Measurements from ENCODE around the gene FLT1. TPM values are rescaled to one million over a fixed set of nuclear protein-coding genes. Genes with fewer than 3 reads are reported as not detected.

The FLT1 gene
- total and polyA plus RNA-seq, 2 donors (not counting 1 experiment from before 2014, with no cell fraction given) = 1.3 to 2.5 TPM

- no peaks in the 10 kb centered on the region for H3K27me3 ChIP-seq (ENCODE audit: control insufficient read depth, insufficient read depth, low read length)
- no peak overlapping the region for H2AFZ ChIP-seq (ENCODE audit: low read length)
- no peaks in the 10 kb centered on the region for H4K20me1 ChIP-seq (ENCODE audit: control insufficient read depth, extremely low read depth, insufficient read depth, low read length)
- H3K4me3 ChIP-seq (replicated peaks in 1 of 4; ENCODE audit: control extremely low read depth in 1 of 4, insufficient read depth in 1 of 4, low read depth in 3 of 4, low read length in 4 of 4) = no peak overlapping the region
- H3K27ac ChIP-seq (ENCODE audit: insufficient read depth, low read length) = no peak overlapping the region
- H3K9me3 ChIP-seq (ENCODE audit: control insufficient read depth, insufficient read depth, low read depth, low read length) = no peaks in the 10 kb centered on the region
- H3K79me2 ChIP-seq (ENCODE audit: control insufficient read depth, insufficient read depth, low read length) = no peaks in the 10 kb centered on the region
- H3K9ac ChIP-seq (ENCODE audit: insufficient read depth, low read length) = no peak overlapping the region
- TF ChIP-seq EZH2 (IDR thresholded peaks at IDR 0.05; ENCODE audit: low read length, missing control alignments) = no peak
- TF ChIP-seq CTCF (conservative IDR thresholded peaks at IDR 0.05 in 1 of 2, IDR thresholded peaks at IDR 0.05 in 1 of 2; ENCODE audit: low read depth in 1 of 2, low read length in 2 of 2) = no peak
- no peaks in the 10 kb centered on the region for H3K36me3 ChIP-seq (ENCODE audit: control insufficient read depth, insufficient read depth, low read length)
- H3K4me2 ChIP-seq (ENCODE audit: extremely low read depth, insufficient read depth, low read length) = no peak overlapping the region
- no peaks in the 10 kb centered on the region for H3K4me1 ChIP-seq (ENCODE audit: control insufficient read depth, extremely low read depth, insufficient read depth, low read length)
- DNase-seq (ENCODE audit: low read depth in 2 of 2) = no peak
Observed at GRCh38 chr13:28466151-28466550, 28.8 kb downstream of the FLT1 start.

GRCh38 chr13:28464861-28465460 is 30.0 kb downstream of the FLT1 start:
- no peak for TF ChIP-seq EZH2 (IDR thresholded peaks at IDR 0.05; ENCODE audit: low read length, missing control alignments)
- no peak for TF ChIP-seq CTCF (conservative IDR thresholded peaks at IDR 0.05 in 1 of 2, IDR thresholded peaks at IDR 0.05 in 1 of 2; ENCODE audit: low read depth in 1 of 2, low read length in 2 of 2)
- Histone ChIP-seq H3K4me1 (ENCODE audit: control insufficient read depth, extremely low read depth, insufficient read depth, low read length) (no peaks in the 10 kb centered on the region), H3K36me3 (ENCODE audit: control insufficient read depth, insufficient read depth, low read length) (no peaks in the 10 kb centered on the region), H4K20me1 (ENCODE audit: control insufficient read depth, extremely low read depth, insufficient read depth, low read length) (no peaks in the 10 kb centered on the region), H3K27me3 (ENCODE audit: control insufficient read depth, insufficient read depth, low read length) (no peaks in the 10 kb centered on the region), H3K4me3 (replicated peaks in 1 of 4; ENCODE audit: control extremely low read depth in 1 of 4, insufficient read depth in 1 of 4, low read depth in 3 of 4, low read length in 4 of 4) (no peak overlapping the region), H2AFZ (ENCODE audit: low read length) (no peak overlapping the region), H3K79me2 (ENCODE audit: control insufficient read depth, insufficient read depth, low read length) (no peaks in the 10 kb centered on the region), H3K27ac (ENCODE audit: insufficient read depth, low read length) (no peak overlapping the region), H3K9ac (ENCODE audit: insufficient read depth, low read length) (no peak overlapping the region), H3K9me3 (ENCODE audit: control insufficient read depth, insufficient read depth, low read depth, low read length) (no peaks in the 10 kb centered on the region), H3K4me2 (ENCODE audit: extremely low read depth, insufficient read depth, low read length) (no peak overlapping the region)
- DNase-seq (ENCODE audit: low read depth in 2 of 2) = no peak

- no peak overlapping the region for H3K4me2 ChIP-seq (ENCODE audit: extremely low read depth, insufficient read depth, low read length)
- H3K4me1 ChIP-seq (ENCODE audit: control insufficient read depth, extremely low read depth, insufficient read depth, low read length) = no peaks in the 10 kb centered on the region
Observed at GRCh38 chr13:28463481-28463880, 31.4 kb downstream of the FLT1 start.

More at GRCh38 chr13:28463481-28463880, 31.4 kb downstream of the FLT1 start:
- Histone ChIP-seq H4K20me1 (ENCODE audit: control insufficient read depth, extremely low read depth, insufficient read depth, low read length) (no peaks in the 10 kb centered on the region), H3K27ac (ENCODE audit: insufficient read depth, low read length) (no peak overlapping the region), H3K9ac (ENCODE audit: insufficient read depth, low read length) (no peak overlapping the region), H3K36me3 (ENCODE audit: control insufficient read depth, insufficient read depth, low read length) (no peaks in the 10 kb centered on the region), H3K79me2 (ENCODE audit: control insufficient read depth, insufficient read depth, low read length) (no peaks in the 10 kb centered on the region), H3K27me3 (ENCODE audit: control insufficient read depth, insufficient read depth, low read length) (no peaks in the 10 kb centered on the region), H2AFZ (ENCODE audit: low read length) (no peak overlapping the region), H3K9me3 (ENCODE audit: control insufficient read depth, insufficient read depth, low read depth, low read length) (no peaks in the 10 kb centered on the region), H3K4me3 (replicated peaks in 1 of 4; ENCODE audit: control extremely low read depth in 1 of 4, insufficient read depth in 1 of 4, low read depth in 3 of 4, low read length in 4 of 4) (no peak overlapping the region)
- no peak for DNase-seq (ENCODE audit: low read depth in 2 of 2)
- TF ChIP-seq CTCF (conservative IDR thresholded peaks at IDR 0.05 in 1 of 2, IDR thresholded peaks at IDR 0.05 in 1 of 2; ENCODE audit: low read depth in 1 of 2, low read length in 2 of 2) = no peak
- no peak for TF ChIP-seq EZH2 (IDR thresholded peaks at IDR 0.05; ENCODE audit: low read length, missing control alignments)

Data from fibroblast of lung (primary cell).